ENCODE data around the gene OTOG.

GRCh38 chr11:17502630-17503029 is 44.4 kb upstream of the OTOG start:
- TF ChIP-seq EZH2phosphoT487 (IDR thresholded peaks at IDR 0.05; ENCODE audit: low read length): no peak
- TF ChIP-seq, protein P1, sequence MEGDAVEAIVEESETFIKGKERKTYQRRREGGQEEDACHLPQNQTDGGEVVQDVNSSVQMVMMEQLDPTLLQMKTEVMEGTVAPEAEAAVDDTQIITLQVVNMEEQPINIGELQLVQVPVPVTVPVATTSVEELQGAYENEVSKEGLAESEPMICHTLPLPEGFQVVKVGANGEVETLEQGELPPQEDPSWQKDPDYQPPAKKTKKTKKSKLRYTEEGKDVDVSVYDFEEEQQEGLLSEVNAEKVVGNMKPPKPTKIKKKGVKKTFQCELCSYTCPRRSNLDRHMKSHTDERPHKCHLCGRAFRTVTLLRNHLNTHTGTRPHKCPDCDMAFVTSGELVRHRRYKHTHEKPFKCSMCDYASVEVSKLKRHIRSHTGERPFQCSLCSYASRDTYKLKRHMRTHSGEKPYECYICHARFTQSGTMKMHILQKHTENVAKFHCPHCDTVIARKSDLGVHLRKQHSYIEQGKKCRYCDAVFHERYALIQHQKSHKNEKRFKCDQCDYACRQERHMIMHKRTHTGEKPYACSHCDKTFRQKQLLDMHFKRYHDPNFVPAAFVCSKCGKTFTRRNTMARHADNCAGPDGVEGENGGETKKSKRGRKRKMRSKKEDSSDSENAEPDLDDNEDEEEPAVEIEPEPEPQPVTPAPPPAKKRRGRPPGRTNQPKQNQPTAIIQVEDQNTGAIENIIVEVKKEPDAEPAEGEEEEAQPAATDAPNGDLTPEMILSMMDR (IDR thresholded peaks at IDR 0.05; ENCODE audit: low read length): no peak
- TF ChIP-seq EZH2 (optimal IDR thresholded peaks at IDR 0.05; ENCODE audit: low read depth, low read length): no peak
